ENCODE measurements around the gene PDX1. TPM values are rescaled to one million over a fixed set of nuclear protein-coding genes. Genes with fewer than 3 reads are reported as not detected.
A peak's percentile ranks its signal among the peaks of the same experiment; 100 is the strongest.

PDX1 gene
- total RNA-seq, 5 donors from 2014 or later (not counting 1 experiment from before 2014, with no cell fraction given) = not detected

GRCh38 chr13:27933118-27933517 is 13.3 kb downstream of the PDX1 start:
- WGBS (ENCODE audit: insufficient coverage) = no CpG with 5 or more reads among the region's 1 CpG
- CTCF ChIA-PET = interaction anchor here in 1 of 2 donors (1.2 kb wide), 1 partner anchor 103 kb away, joined by 5 read pairs; no protein-coding TSS in a partner anchor

DNA sequence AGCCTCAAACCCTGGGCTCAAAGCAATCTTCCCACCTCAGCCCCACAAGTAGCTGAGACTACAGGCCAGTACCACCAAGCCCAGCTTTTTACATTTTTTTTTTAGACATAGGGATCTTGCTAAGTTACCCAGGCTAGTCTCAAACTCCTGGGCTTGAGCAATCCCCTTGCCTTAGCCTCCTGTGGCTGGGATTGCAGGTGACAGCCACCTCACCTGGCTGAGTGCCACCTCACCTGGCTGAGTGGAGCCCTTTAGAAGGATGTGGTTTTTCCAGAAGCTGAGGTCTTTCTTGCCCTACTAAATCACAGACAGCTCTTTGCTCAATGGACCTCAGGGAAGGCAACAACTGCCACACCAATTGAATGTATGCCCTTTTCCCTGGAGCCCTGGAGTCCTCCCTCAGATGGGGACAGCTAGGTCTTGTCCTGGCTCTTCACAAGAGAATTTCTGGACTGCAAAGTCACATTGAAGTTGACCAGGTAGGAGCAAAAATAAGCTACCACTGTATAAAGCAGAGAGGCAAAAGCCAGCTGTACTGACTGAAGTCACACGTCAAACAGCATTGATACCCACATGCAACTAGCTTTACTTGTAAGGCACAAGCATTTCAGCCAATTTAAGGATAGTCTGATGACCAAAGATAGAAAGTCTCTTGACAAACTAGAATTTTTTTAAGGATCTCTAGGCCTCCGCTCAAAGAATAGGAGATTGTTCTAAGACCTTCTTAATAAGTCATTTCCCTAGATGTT is 14.0 kb downstream of the PDX1 start:
- H3K27me3 Mint-ChIP-seq = peaks cover 44 to 48% of the 10 kb centered on the region in 2 donors
- Histone ChIP-seq H3K27me3 (replicated peaks in 1 of 2; ENCODE audit: control insufficient read depth in 2 of 2, extremely low read depth in 1 of 2, insufficient read depth in 2 of 2, low read length in 1 of 2) (peaks cover 17 to 28% of the 10 kb centered on the region in 2 experiments), H3K9me3 (no peaks in the 10 kb centered on the region), H3K27ac (ENCODE audit: low read length) (no peak overlapping the region), H3K4me1 (ENCODE audit: control insufficient read depth in 1 of 2, extremely low read depth in 1 of 2, insufficient read depth in 2 of 2, low read length in 2 of 2) (no peaks in the 10 kb centered on the region), H3K4me3 (ENCODE audit: control insufficient read depth in 1 of 2, extremely low read depth in 1 of 2, low read length in 1 of 2) (no peak overlapping the region), H3K36me3 (ENCODE audit: control insufficient read depth in 2 of 2, extremely low read depth in 1 of 2, insufficient read depth in 1 of 2, low read length in 1 of 2) (no peaks in the 10 kb centered on the region)
- peaks cover 0 to 4% (median 3%) of the 10 kb centered on the region in 3 donors for H3K4me1 Mint-ChIP-seq
- H3K27ac Mint-ChIP-seq = no peak overlapping the region
- H3K36me3 Mint-ChIP-seq = no peaks in the 10 kb centered on the region
- no peak overlapping the region for H3K4me3 Mint-ChIP-seq
- no peaks in the 10 kb centered on the region for H3K9me3 Mint-ChIP-seq
- ATAC-seq (replicated peaks in 1 of 4) (no peak), DNase-seq (no peak)
- 83% methylated on average over 1 of the region's 2 CpGs for WGBS (ENCODE audit: insufficient coverage)
- ChIA-PET POLR2A (interaction anchor here (0.5 to 0.6 kb wide), 2 partner anchors 22 to 822 kb away, joined by 3 read pairs; no protein-coding TSS in a partner anchor), CTCF (interaction anchor here in 1 of 2 donors (1.2 kb wide), 1 partner anchor 103 kb away, joined by 5 read pairs; no protein-coding TSS in a partner anchor)

More at GRCh38 chr13:27933118-27933517, 13.3 kb downstream of the PDX1 start:
- Histone ChIP-seq H3K27me3 (replicated peaks in 1 of 2; ENCODE audit: control insufficient read depth in 2 of 2, extremely low read depth in 1 of 2, insufficient read depth in 2 of 2, low read length in 1 of 2) (peaks cover 17 to 35% of the 10 kb centered on the region in 2 experiments), H3K9me3 (no peaks in the 10 kb centered on the region), H3K4me3 (ENCODE audit: control insufficient read depth in 1 of 2, extremely low read depth in 1 of 2, low read length in 1 of 2) (no peak overlapping the region), H3K36me3 (ENCODE audit: control insufficient read depth in 2 of 2, extremely low read depth in 1 of 2, insufficient read depth in 1 of 2, low read length in 1 of 2) (no peaks in the 10 kb centered on the region), H3K27ac (ENCODE audit: low read length) (no peak overlapping the region), H3K4me1 (ENCODE audit: control insufficient read depth in 1 of 2, extremely low read depth in 1 of 2, insufficient read depth in 2 of 2, low read length in 2 of 2) (no peaks in the 10 kb centered on the region)
- no peak for ATAC-seq (replicated peaks in 1 of 4)
- no peaks in the 10 kb centered on the region for H3K9me3 Mint-ChIP-seq
- no peaks in the 10 kb centered on the region for H3K36me3 Mint-ChIP-seq
- no peak for DNase-seq
- peaks cover 50 to 54% of the 10 kb centered on the region in 2 donors for H3K27me3 Mint-ChIP-seq
- POLR2A ChIA-PET = interaction anchor here in 1 of 2 donors (0.6 kb wide), 1 partner anchor 23 kb away, joined by 3 read pairs; no protein-coding TSS in a partner anchor
- H3K27ac Mint-ChIP-seq = no peak overlapping the region
- no peak overlapping the region for H3K4me3 Mint-ChIP-seq
- H3K4me1 Mint-ChIP-seq = peaks cover 1 to 8% (median 5%) of the 10 kb centered on the region in 3 donors

- ChIA-PET POLR2A (no interaction called here), CTCF (no interaction called here)
- no peaks in the 10 kb centered on the region for H3K36me3 Mint-ChIP-seq
- H3K27ac Mint-ChIP-seq = no peak overlapping the region
- no peak overlapping the region for H3K4me3 Mint-ChIP-seq
- no peak for ATAC-seq (replicated peaks in 1 of 4)
- H3K4me1 Mint-ChIP-seq = no peaks in the 10 kb centered on the region
- no peaks in the 10 kb centered on the region for H3K9me3 ChIP-seq
- H3K27me3 ChIP-seq (replicated peaks in 1 of 2; ENCODE audit: control insufficient read depth in 2 of 2, extremely low read depth in 1 of 2, insufficient read depth in 2 of 2, low read length in 1 of 2) = peaks cover 2 to 3% of the 10 kb centered on the region in 2 experiments
- no peak overlapping the region for H3K27ac ChIP-seq (ENCODE audit: low read length)
- WGBS (ENCODE audit: insufficient coverage) = no CpG with 5 or more reads among the region's 1 CpG
- DNase-seq = no peak
- H3K36me3 ChIP-seq (ENCODE audit: control insufficient read depth in 2 of 2, extremely low read depth in 1 of 2, insufficient read depth in 1 of 2, low read length in 1 of 2) = no peaks in the 10 kb centered on the region
- peaks cover 22 to 23% of the 10 kb centered on the region in 2 donors for H3K27me3 Mint-ChIP-seq
- H3K9me3 Mint-ChIP-seq = peaks cover 0 to 19% (median 3%) of the 10 kb centered on the region in 3 donors
- no peak overlapping the region for H3K4me3 ChIP-seq (ENCODE audit: control insufficient read depth in 1 of 2, extremely low read depth in 1 of 2, low read length in 1 of 2)
- no peaks in the 10 kb centered on the region for H3K4me1 ChIP-seq (ENCODE audit: control insufficient read depth in 1 of 2, extremely low read depth in 1 of 2, insufficient read depth in 2 of 2, low read length in 2 of 2)
Observed at GRCh38 chr13:27942972-27943371, 23.2 kb downstream of the PDX1 start.

DNA sequence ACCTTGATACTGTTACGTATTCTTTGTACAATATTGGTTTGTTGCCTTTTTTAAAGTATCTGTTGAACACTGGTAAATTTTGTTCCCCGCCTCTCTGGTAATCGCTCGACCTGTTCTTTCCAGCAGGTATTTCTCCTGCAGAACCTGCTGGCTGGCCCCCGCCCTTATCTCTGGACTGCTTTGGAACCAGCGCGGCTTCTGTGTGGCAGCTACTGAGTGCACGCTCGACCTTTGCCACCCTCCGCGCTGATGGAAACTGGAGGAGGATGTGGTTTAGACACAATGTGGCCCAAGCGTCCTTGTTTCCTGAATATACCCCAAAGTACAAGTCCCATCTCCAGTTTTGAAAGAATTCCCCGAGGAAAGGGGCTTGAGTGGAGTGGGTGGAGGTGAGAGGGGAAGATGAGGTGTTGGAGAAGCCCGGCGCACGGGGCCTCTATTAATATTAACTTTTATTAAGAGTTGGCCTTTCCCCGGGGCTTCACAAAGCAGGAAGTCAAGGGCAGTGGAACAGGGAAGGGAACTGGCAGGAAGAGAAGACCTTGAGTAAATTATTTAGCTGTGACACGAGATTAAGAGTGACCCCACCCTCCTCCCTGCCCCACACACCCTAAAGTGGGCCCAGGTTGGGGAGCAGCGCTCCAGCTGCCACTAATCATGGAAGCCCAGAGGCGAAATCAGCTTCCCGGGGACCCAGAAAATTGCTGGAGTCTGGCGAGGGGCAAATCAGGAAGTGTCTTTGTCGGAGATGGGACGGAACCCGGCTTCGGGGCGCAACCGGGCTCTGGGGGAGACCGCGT is 33.3 kb downstream of the PDX1 start:
- no peak overlapping the region for H3K27ac ChIP-seq (ENCODE audit: low read length)
- H3K4me3 ChIP-seq (ENCODE audit: control insufficient read depth in 1 of 2, extremely low read depth in 1 of 2, low read length in 1 of 2) = peak overlapping the region in 1 of 2 donors; percentile 66
- H3K27me3 Mint-ChIP-seq = peaks cover 55 to 68% of the 10 kb centered on the region in 2 donors
- ChIA-PET POLR2A (no interaction called here), CTCF (interaction anchor here (0.7 to 1.7 kb wide), 6 partner anchors 123 to 968 kb away, joined by 3 to 5 read pairs (median 4); no protein-coding TSS in a partner anchor)
- peaks cover 6 to 15% (median 11%) of the 10 kb centered on the region in 3 donors for H3K4me1 Mint-ChIP-seq
- peak overlapping the region; percentile 39 to 79 (median 66) for H3K4me3 Mint-ChIP-seq
- ATAC-seq (replicated peaks in 1 of 4) = no peak
- no peaks in the 10 kb centered on the region for H3K36me3 ChIP-seq (ENCODE audit: control insufficient read depth in 2 of 2, extremely low read depth in 1 of 2, insufficient read depth in 1 of 2, low read length in 1 of 2)
- H3K27me3 ChIP-seq (replicated peaks in 1 of 2; ENCODE audit: control insufficient read depth in 2 of 2, extremely low read depth in 1 of 2, insufficient read depth in 2 of 2, low read length in 1 of 2) = peaks cover 29 to 44% of the 10 kb centered on the region in 2 experiments
- WGBS (ENCODE audit: insufficient coverage) = 17% methylated on average over 17 of the region's 30 CpGs
- H3K9me3 Mint-ChIP-seq = peaks cover 2 to 7% (median 5%) of the 10 kb centered on the region in 3 donors
- H3K4me1 ChIP-seq (ENCODE audit: control insufficient read depth in 1 of 2, extremely low read depth in 1 of 2, insufficient read depth in 2 of 2, low read length in 2 of 2) = peaks cover 0 to 18% of the 10 kb centered on the region in 2 experiments
- no peak for DNase-seq
- no peaks in the 10 kb centered on the region for H3K36me3 Mint-ChIP-seq
- no peak overlapping the region for H3K27ac Mint-ChIP-seq
- H3K9me3 ChIP-seq = no peaks in the 10 kb centered on the region

DNA sequence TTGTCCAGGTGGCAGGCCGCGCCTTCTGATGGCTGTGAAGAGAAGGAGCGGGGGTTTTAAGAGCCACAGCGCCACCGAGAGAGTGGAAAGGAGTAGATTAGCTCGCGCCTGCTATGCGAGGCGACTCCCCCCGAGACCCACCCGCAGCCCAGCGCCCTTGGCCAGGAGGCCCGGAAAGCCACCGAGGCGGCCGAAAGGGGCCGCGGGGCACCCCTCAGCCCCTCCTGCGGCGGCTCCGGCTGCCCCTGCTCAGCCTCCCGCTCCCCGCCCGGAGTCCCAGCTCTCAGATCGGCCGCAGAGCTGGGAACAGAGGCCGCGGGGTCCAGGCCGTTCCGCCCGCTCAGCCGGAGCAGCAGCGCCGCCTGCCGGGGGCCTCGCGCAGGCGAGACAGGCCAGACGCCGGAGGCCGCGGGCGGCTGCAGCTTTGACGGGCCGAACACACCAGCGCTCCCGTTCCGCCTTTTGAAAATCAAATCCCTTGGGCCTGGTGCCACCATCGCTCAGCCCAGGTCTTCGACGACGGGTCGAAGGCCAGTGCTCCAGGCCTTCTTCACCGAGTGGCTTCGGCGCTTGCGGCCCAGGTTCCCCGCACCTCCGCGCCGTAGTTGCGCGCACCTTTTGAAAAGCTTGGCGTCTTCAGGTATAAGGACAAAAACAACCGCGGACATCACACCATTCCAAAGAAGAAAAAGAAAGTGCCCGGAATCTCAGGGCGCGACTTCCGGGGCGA is 34.0 kb downstream of the PDX1 start:
- H3K27ac Mint-ChIP-seq = no peak overlapping the region
- H3K9me3 ChIP-seq = no peaks in the 10 kb centered on the region
- DNase-seq = peak in 28 of 35 experiments; percentile 12 to 68 (median 34)
- ATAC-seq (replicated peaks in 1 of 4) = peak; percentile 79 to 94 (median 87)
- peaks cover 2 to 7% (median 5%) of the 10 kb centered on the region in 3 donors for H3K9me3 Mint-ChIP-seq
- peaks cover 29 to 44% of the 10 kb centered on the region in 2 experiments for H3K27me3 ChIP-seq (replicated peaks in 1 of 2; ENCODE audit: control insufficient read depth in 2 of 2, extremely low read depth in 1 of 2, insufficient read depth in 2 of 2, low read length in 1 of 2)
- H3K36me3 Mint-ChIP-seq = no peaks in the 10 kb centered on the region
- peaks cover 56 to 74% of the 10 kb centered on the region in 2 donors for H3K27me3 Mint-ChIP-seq
- 2% methylated on average over 69 of the region's 71 CpGs for WGBS (ENCODE audit: insufficient coverage)
- peak overlapping the region; percentile 38 to 66 for H3K4me3 ChIP-seq (ENCODE audit: control insufficient read depth in 1 of 2, extremely low read depth in 1 of 2, low read length in 1 of 2)
- ChIA-PET POLR2A (no interaction called here), CTCF (interaction anchor here (0.7 to 1.7 kb wide), 6 partner anchors 124 to 969 kb away, joined by 3 to 5 read pairs (median 4); no protein-coding TSS in a partner anchor)
- H3K27ac ChIP-seq (ENCODE audit: low read length) = no peak overlapping the region
- peaks cover 0 to 18% of the 10 kb centered on the region in 2 experiments for H3K4me1 ChIP-seq (ENCODE audit: control insufficient read depth in 1 of 2, extremely low read depth in 1 of 2, insufficient read depth in 2 of 2, low read length in 2 of 2)
- H3K36me3 ChIP-seq (ENCODE audit: control insufficient read depth in 2 of 2, extremely low read depth in 1 of 2, insufficient read depth in 1 of 2, low read length in 1 of 2) = no peaks in the 10 kb centered on the region
- peaks cover 6 to 15% (median 11%) of the 10 kb centered on the region in 3 donors for H3K4me1 Mint-ChIP-seq
- H3K4me3 Mint-ChIP-seq = peak overlapping the region; percentile 66 to 79 (median 66)
